Posterior vena cava (tissue), 2 donors: ENCODE data around the gene ZFAND2A. TPM values are rescaled to one million over a fixed set of nuclear protein-coding genes. Genes with fewer than 3 reads are reported as not detected.
"Not testable (repeated sequence)": the region's sequence is repeated elsewhere in the genome, so short reads cannot be mapped to it uniquely, and the experiment has no call there.

Source experiments
- DNase-seq: peaks from one replicate; pipeline ENCODE4 v3.0.0-alpha.2; 2020; ENCODE audit warnings: low spot score
- intact Hi-C, 2 donors: fragments of 100-400 bp; cut with DNase I; formaldehyde crosslinking; loops; one replicate each; pipeline versions ENCODE4 v1.14.1 to v1.14.2; 2022 to 2023
- total RNA-seq, 2 donors: library from RNA; stranded (reverse); fragmentation: NEBNext Ultra II Directional; extraction: Animal tissue kit (Norgen Biotek cat#: 25700); gene quantifications; one replicate each; pipeline ENCODE4 v1.2.1, GENCODE V29; 2021
- donor health status: DM: yes; HTN: yes; CAD: no.
- donor health status: DM: yes; HTN: yes; CAD: no.

Gene ZFAND2A
- total RNA-seq, 2 donors from 2014 or later: 22.6 to 30.9 TPM

DNA sequence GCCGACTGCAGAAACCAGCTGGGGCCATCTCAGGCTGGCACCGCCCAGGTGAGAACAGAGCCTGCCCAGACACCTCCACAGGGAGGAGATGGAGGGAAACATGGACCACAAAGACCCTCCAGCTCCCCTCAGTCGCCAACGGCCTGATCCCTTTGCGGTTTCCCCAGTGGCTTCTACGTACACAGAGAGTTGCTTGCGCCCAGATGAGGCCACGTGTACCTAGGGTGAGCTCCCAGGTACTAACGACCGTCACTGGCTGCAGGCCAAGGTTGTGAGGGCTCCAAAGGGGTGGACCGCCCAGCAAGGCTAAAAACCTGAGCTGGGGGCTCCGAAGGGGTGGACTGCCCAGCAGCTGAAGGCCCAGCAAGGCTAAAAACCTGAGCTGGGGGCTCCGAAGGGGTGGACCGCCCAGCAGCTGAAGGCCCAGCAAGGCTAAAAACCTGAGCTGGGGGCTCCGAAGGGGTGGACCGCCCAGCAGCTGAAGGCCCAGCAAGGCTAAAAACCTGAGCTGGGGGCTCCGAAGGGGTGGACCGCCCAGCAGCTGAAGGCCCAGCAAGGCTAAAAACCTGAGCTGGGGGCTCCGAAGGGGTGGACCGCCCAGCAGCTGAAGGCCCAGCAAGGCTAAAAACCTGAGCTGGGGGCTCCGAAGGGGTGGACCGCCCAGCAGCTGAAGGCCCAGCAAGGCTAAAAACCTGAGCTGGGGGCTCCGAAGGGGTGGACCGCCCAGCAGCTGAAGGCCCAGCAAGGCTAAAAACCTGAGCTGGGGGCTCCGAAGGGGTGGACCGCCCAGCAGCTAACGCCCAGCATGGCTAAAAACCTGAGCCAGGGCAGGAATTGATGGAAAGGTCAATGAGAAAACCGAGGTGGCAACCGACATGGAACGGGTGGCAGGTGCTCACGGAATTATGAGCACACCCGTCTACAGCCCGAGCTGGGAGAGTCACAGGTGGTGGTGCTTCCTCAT, 3.9 kb downstream of the ZFAND2A start:
- intact Hi-C loops, DNase-seq: not testable (repeated sequence)

DNA sequence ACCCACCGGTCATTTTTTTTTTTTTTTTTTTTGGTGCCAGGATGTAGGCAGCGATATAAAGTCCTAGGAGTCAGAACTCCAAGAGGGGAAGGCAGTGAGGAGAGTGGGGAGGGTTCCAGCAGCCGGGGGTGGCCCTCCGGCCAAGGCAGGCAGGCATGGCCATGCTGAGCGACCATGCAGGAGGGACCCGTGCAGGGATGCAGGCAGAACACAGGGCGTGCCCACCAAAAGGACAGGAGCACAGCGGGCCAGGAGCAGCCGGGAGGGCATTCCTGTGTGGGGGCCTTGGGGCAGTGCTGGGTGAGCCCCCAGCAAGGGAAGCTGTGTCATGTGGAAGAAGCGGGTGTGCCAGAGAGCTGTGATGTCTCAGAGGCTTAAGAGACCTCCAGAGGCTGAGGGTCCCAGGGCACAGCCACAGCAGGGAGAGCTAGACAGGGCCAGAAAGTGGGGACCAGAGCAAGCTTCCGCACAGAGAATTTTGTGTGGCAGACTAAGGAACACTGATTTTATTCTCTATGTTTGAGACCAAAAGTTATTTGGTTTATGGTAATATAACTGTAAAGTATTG, 5.7 kb downstream of the ZFAND2A start:
- no peak for DNase-seq
- intact Hi-C loops: no loop called here

DNA sequence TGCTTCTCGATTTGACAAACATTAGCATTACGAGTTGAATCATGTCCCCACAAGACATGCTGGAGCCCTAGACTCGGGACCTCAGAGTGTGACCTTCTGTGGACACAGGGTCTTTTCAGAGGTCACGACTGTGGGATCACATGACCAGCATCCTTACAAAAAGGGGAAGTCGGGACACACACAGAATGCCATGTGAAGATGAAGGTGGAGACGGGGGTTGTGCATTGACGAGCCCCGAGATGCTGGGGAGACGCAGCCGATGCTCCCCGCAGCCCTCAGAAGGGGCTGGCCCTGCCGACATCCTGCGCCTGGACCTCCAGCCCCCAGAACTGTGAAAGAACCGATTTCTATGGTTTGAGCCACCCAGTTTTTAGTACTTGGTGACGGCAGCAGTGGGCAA, 7.5 kb downstream of the ZFAND2A start:
- intact Hi-C loops: no loop called here
- DNase-seq: peak; percentile 42

DNA sequence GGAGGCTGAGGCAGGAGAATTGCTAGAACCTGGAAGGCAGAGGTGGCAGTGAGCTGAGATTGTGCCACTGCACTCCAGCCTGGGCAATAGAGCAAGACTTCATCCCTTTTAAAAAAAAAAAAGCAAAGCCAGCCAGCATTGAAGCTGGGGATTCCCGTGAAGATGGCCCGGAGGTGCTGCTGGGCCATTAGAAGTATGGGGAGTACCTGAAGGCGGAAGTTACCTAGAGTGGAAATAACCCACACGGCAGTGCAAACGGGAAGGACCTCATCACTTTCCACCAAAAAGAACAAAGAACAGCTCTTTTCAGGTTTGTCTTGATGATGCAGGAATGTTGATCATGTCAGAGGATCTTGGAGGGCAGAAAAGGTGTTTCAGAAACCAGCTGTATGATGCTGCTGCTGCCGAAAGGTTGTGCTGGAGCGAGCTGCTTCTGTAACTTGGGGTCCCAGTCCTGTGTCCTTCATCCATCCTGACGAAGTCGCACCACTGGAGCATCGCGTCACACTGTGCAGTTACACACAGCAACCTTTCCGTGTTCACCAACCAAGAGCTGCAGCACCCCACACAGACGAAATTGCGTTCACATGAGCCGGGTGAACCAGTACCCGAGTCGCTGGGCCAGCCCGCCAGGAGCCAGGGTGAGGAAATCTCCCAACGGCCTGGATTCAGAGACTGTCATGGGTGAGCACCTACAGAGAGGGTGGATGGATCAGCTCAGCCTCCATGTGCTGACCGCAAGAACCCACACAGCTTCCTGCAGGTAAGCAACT, 8.2 kb downstream of the ZFAND2A start:
- intact Hi-C loops: no loop called here
- DNase-seq: peak; percentile 7

DNA sequence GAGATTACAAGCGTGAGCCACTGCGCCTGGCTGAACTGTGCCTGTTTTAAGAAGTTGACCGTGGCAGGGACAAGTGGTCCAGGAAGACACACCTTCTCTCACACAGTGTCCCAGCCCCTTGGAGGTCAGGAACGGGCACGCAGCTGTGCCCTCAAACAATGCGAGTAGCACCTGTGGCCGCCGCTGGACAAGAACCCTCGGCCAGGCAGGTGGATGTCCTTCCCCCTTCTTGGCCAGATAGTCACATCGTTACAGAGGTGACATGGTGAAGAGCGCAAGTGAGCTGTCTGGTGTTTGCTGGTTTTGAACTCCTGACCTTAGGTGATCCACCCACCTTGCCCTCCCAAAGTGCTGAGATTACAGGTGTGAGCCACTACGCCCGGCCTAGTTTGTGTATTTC, 8.8 kb downstream of the ZFAND2A start:
- intact Hi-C loops: no loop called here
- peak; percentile 76 for DNase-seq

DNA sequence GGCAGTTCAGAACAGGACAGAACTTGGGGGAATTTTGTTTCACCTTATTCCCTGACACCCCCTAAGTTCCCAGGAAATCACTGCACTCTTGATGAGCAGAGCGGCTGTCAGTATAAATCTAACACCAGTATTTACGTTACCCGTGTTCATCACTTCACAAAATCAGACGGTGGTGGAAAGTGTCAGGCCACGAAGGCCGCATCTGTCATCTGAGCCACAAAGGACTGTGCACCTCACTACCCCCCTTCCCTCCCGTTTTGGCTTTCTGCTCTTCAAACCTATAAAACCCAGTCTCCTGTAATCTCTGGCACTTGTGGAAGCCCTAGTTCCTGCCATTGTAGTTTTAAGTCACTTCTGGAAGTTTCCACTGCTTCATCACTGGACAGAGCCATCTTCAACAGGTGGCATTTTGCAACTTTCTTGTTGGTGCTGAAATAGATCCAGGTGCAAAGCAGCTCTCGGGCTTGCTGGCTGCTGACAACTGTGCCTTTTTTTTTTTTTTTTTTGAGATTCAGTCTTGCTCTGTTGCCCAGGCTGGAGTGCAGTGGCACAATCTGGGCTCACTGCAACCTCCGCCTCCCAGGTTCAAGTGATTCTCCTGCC, 9.5 kb downstream of the ZFAND2A start:
- peak; percentile 13 for DNase-seq
- intact Hi-C loops: no loop called here

DNA sequence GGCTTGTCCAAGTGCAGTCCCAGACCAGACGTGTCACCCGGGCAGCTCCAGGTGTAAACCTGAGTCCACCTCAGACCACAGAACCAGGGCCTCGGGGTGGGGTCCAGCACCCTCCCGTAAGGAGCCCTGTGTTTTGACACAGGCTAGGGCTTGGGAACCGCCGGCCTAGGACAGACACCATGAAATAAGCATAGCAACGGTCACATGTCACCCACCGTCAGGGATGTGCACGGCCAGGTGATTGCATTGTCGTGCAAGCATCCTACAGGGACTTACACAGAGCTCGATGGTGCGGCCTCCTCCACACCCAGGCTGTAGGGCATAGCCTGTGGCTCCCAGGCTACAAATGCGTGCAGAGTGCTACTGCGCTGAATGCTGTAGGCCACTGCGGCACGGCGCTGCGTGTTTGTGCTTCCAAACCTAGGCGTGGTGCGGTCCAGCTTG, 10.6 kb downstream of the ZFAND2A start:
- peak; percentile 64 for DNase-seq
- intact Hi-C loops: no loop called here

DNA sequence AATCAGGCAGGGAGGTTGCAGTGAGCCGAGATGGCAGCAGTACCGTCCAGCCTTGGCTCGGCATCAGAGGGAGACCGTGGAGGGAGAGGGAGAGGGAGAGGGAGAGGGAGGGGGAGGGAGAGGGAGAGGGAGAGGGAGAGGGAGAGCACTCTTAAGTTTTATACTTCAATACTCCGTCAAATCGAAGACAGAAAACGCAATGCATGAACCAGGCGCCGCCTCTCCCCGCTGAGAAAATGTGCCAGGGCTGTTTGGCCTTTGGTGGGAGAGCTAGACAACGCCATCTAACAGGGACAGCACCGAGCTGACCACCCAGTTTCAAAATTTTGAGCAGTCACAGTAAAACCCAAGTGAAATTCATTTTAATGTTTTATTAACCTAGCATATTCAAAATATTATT, 12.1 kb downstream of the ZFAND2A start:
- peak; percentile 8 for DNase-seq
- intact Hi-C loops: not testable (repeated sequence)

DNA sequence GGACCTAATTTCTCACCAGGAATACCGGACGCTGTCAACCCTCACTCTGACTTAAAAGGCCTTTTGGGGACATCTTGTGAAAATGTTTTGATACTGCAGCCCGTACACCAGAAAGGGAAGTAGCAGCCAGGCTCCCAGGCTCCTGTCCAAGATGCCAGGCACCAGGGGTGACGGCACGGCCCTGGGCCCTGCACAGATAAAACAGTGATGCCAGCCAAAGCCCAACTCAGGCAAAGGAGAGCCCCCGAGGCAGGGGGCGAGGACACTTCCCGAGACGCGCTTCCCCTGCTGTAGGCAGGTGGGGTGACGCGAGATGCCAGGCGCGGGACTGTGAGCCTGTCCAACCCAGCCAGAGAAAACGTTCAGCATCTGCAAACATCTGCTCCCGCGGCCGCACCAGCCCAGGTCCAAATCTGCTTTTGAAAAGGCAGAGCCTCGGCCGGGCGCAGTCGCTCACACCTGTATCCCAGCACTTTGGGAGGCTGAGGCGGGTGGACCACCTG, 15.7 kb downstream of the ZFAND2A start:
- intact Hi-C loops: no loop called here
- DNase-seq: peak; percentile 78

DNA sequence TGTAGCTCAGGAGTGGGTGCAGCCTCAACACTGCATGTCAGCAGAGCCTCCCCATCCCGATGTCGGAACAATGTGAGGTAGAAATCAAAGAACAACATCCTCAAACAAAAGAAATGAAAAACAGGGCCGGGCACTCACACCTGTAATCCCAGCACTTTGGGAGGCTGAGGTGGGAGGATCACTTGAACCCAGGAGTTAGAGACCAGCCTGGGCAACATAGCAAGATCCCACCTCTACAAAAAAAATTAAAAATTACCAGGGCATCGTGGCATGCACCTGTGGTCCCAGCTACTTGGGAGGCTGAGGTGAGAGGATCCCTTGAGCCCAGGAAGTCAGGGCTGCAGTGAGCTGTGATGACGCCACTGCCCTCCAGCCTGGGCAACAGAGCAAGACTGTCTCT, 17.0 kb downstream of the ZFAND2A start:
- intact Hi-C loops: not testable (repeated sequence)
- peak; percentile 25 for DNase-seq

DNA sequence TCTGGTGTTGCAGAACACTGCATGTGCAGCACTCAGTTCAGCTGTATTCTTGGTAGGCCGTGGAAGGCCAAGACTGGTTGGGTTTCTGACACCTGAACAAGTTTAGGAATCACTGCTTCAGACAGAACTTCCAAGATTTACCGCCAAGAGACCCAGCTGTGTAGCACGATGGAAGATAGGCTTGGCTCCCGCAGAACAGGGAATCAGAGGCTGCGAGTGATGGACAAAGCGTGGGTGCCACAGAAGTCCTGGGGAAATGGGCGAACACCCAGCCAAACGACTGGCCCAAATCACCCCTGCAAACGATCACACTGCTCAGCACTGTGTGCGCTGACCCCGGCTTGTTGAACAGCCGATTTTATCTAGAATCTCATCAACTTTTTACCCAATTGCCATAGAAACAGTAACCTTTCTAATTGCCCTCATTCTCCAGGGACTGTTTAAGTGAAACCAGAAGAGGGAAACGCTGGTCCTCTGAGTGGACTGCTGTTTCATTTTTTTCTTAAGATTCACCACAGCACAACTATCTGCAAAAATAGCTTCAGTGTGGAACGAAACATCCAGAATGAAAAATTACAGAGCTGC, 17.9 kb downstream of the ZFAND2A start:
- peak; percentile 62 for DNase-seq
- intact Hi-C loops: no loop called here

DNA sequence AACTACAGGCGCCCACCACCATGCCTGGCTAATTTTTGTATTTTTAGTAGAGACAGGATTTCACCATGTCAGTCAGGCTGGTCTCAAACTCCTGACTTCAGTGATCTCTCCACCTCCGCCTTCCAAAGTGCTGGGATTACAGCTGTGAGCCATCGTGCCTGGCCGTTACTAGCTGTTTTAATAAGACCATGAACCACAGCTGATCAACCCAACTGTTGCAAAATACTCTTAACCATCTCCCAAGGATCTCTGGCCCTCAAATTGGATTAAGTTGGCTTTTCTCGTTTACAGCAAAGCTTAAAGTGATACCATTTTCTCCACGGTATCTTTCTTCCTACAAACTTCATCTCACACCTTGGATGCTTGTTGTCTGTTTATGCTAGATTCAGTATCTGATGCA, 18.3 kb downstream of the ZFAND2A start:
- intact Hi-C loops: no loop called here
- DNase-seq: peak; percentile 45

DNA sequence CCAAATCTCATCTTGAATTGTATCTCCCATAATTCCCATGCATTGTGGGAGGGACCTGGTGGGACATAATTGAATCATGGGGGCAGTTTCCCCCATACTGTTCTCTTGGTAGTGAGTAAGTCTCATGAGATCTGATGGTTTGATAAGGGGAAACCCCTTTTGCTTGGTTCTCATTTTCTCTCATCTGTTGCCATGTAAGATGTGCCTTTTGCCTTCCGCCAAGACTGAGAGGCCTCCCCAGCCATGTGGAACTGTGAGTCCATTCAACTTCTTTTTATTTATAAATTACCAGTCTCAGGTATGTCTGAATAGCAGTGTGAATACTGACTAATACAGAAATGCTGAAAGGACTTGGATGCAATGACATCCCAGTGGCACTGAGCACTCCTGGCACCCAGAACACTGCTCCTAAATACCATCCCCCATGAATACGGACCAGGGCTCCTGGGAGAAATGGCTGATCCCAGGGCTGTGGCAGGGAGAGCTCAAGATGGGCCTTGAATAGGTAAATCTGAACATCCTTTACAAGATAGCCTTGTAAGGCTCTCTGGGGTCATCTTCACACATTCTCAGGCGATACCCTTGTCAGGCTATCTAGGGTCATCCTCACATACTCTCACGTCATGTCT, 19.4 kb downstream of the ZFAND2A start:
- DNase-seq: peak; percentile 7
- intact Hi-C loops: no loop called here

DNA sequence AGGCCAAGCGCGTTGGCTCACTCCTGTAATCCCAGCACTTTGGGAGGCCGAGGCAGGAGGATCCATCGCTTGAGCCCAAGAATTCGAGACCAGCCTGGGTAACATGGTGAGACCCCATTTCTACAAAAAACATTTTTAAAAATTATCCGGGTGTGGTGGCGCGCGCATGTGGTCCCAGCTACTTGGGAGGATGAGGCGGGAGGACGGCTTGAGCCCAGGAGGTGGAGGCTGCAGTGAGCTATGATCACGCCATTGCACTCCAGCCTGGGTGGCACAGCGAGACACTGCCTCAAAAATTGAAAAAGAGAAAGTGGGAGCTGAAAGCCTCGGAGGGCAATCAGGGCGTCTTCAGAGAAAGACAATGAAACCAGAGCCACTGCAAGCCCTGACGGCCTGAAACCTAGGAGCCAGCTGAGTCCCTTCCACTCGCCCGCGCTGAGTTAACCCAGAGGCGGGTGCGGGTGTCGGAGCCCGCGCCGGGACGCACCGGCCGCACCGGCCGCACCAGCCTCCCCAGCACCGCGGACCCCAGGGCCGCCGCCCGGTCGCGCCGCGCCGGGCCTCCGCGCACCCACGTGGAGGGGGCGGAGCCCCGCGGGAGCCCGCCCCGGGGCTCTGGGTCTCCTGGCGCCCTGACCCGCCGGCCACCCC, 22.4 kb downstream of the ZFAND2A start:
- intact Hi-C loops: no loop called here
- peak; percentile 49 for DNase-seq

DNA sequence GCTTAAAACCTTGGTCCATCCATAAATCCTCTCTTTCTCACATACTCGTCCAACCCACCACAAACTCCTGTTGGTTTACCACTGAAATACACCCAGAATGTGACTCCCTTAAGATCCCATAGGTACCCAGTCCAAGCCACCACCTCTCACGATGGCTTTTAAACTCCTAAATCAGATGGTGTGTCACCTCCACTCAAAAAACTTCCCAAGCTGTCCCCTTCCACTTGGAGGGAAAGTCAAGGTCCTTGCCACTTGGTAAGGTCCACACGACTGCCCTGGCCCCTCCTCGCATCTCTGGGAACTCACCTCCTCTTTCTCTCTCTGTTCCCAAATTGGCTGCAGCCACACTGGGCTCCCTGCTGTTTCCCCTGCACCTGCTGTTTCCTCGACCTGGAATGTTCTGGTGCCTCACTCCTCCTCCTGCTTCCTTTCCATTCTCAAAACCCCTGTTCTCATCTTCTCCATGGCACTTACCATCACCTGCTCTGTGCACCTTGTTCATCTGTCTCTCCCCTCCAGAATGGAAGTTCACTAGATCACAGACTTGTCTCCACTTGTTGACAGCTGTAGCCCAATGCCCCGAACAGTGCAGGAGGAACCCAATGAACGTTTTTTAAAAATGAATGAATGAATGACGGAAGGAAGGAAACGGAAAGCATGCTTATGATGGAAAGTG, 23.0 kb downstream of the ZFAND2A start:
- DNase-seq: peak; percentile 28
- intact Hi-C loops: no loop called here

DNA sequence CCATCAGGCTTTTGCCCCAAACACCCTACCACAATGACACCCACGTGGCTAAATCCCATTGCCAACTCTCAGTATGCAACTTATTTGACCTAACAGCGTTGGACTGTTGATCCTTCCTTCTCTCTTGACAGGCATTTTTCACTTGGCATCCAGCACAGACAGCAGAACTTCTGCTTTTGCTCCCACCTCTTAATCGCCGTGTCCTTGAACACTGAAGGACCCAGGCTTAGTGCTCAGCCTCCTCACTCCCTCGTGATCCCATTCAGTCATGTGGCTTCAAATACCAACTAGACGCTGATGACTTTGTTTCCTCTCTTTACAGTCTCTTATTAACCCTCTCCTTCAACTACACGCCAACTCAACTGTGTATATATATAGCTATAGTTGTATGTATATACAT, 25.0 kb downstream of the ZFAND2A start:
- DNase-seq: no peak

DNA sequence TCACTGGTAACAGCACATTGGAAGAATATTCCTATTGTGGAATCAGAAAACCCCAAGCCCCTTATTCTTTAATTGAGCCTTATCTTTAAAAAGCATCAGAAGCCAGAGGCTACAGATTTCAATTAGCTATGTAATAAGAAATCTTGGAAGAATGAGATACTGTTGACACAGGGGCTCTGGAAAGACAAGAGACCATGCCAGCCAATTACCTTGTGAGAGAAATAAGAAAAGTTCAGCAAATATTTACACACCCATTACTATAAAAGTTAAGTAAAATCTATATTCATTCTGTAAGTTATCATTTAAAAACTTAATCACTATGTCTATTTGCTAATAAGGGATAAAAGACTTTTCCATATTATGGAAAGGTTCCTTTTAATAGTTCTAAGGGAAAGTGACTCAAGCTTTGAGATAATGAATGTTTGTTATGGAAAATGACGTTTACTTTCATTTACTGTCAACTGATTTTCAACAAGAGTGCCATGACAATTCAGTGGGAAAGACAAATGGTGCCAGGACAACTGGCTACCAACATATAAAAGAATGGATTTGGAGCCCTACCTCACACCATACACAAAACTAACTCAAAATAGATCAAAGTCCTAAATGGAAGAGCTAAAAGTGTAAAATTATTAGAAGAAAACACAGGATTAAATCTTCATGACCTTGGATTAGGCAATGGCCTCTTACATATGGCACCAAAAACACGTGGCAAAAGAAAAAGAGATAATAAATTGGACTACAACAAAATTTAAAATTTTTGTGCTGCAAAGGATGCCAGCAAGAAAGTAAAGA, 28.3 kb downstream of the ZFAND2A start:
- no peak for DNase-seq
- intact Hi-C loops: no loop called here

More for the DNA sequence above, 25.0 kb downstream of the ZFAND2A start:
- intact Hi-C loops: no loop called here
